Activated CD4-positive, CD25-positive, alpha-beta regulatory T cell treated with anti-CD3 and anti-CD28 coated beads, Interleukin-2, amount 50 U/mL, for 16 hours (primary cell): ENCODE data around the gene PTGDR2.

Source experiments
- DNase-seq: peaks from one replicate; pipeline ENCODE4 v3.0.0-alpha.2; 2020; ENCODE audit warnings: low read depth, low spot score

PTGDR2 gene

GRCh38 chr11:60855726-60856633, at the start of gene PTGDR2:
Gene PTGDR2 (minus strand): TSS chr11:60855950. CDS start chr11:60853722, 2,228 bp downstream.
- no peak for DNase-seq

DNA sequence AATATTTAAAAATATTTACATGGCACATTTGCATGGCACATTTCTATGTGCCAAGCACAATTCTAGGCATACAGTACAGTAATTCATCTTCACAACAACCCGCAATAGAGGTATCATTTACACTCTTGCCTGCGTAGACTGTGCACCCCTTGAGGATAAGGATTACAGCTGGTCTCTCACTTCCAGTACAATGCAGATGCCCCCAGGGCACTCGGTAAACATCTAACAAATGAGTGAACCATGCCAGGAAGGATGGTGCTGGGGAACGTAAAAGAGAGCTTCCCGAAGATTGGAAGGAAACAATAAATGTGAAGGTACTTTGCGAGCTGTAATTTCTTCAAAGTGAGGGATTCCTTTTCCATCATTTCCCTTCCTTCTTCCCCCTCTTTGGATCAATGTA, 49.3 kb upstream of the PTGDR2 start:
- no peak for DNase-seq

DNA sequence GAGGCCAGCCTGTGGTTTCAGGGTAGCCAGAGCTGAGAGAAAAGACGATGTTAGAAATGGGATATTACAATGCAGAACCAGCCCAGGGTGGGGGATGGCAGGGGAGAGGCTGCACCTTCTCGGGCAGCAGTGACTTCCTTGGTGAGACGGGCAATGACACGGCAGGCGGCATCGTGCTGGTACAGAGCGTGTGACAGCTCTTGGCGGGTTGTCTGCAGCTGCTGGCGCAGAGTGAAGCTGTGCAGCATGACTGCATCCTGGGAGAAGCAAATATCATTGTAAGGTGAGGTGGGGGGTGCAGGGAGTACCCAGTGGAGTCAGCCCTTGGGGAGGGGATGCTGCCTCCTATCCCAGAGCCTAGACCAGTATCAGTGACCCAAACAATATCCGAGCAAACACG, 46.9 kb upstream of the PTGDR2 start:
- DNase-seq, result no peak

- no peak for DNase-seq
Measured at GRCh38 chr11:60900673-60901404, 45.1 kb upstream of the PTGDR2 start.

DNA sequence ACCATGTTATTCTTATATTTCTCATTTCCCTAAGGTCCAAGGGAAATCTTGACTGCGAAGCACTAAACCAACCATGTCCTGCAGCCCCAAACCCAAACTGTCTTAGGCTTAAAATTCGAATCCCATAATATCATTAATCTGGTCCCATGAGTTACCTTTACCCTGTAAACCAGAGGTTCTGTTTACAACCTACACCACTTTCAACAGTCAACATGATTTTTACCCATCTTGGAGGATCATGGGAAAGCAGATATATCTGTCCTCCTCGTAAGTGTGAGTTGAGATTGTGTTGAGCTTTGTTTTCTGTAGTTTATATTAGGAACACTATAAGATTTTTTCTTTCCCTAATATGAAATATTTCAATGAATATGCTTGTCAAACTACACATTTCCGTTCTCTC, 44.2 kb upstream of the PTGDR2 start:
- DNase-seq, result no peak

DNA sequence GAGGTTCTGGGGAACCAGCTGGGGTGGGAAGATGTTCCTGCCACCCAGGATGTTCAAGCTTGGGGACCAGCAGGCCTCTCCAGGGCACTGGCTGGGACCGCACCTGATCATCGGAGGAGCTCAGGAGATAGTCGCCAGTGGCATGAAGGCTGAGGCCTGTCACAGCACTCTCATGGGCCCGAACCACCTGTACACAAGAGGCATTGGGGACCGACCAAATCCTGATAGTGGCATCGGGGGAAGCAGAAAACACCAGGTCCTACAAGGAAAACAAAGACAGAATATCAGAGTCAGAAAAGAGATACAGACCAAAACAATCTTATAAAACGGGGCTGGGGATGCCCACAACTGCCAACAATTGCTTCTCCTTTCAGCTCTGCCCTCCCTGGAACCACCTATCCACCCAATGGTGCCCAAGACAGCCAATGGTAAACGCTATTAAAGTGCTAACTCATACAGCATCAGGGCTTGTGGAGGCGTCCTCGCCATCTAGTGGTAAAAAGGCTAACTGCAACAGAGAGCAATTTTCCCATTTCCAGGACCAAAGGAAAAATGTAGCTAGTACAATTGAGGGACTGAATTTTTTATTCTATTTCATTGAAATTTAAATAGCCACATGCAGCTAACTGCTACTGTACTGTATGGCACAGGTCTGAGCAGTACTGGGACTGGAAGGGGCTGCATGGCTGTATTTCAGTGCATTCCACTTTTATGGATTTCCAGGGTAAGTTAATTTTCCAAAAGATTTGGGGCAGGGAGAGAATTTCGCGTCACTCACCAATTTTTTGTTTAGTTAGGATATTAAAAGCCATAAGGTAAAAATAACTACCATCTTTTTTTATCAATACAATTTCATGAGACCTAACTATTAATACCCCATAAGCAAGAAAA, 43.5 kb upstream of the PTGDR2 start:
- no peak for DNase-seq

GRCh38 chr11:60897496-60897895, 41.7 kb upstream of the PTGDR2 start:
- no peak for DNase-seq

- DNase-seq, result no peak
Measured at GRCh38 chr11:60895687-60896086, 39.9 kb upstream of the PTGDR2 start.

DNA sequence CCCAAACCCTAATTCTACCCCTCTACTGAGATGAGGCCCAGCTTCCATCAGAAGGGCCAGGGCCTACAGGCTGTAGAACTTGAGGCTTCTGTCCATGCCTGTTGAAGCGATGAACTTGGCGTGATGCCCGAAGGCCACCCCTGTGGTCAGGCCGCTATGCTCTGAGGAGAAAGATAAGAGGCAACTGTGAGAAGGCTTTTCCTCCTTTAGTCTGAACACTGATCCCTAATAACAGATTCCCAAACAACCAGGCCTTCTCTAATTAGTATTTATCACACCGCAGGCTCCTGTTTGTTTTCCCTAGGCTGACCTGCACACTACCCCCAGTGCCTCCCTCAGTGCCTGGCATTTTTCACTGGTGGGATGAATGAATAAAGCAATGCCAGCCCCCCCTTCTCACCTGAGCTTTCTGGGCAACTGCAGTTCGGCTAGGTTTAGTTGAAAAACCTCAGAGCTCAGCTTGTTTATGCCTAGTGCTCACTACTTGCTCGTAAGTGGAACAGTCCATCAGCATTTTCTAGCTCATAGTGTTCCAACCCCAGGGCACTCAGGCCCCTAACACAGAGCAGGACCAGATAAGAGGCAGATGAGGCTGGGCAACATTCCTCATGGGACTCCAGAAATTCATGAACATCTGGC, 35.5 kb upstream of the PTGDR2 start:
- no peak for DNase-seq

- no peak for DNase-seq
Measured at GRCh38 chr11:60890696-60891095, 34.9 kb upstream of the PTGDR2 start.

DNA sequence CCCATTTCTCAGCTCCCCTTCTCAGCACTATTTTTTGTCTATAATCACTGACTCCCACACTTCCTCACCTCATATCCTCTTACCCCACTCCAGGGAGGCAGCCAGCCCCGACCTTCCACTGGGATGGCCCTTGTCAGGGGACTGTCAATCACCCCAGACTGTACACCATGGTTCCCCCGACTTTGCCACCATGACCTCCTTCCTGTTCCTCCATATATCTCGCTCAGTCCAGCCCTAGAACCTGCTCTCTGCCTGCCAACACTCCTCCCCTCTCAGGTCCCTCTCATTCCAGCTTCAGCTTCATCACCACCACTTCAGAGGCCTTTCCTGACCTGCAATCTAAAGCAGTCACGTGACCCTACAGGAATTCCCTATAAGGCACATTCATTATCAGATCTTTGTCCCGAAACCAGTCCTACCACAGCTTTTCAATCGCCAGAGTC, 34.1 kb upstream of the PTGDR2 start:
- DNase-seq, result no peak

DNA sequence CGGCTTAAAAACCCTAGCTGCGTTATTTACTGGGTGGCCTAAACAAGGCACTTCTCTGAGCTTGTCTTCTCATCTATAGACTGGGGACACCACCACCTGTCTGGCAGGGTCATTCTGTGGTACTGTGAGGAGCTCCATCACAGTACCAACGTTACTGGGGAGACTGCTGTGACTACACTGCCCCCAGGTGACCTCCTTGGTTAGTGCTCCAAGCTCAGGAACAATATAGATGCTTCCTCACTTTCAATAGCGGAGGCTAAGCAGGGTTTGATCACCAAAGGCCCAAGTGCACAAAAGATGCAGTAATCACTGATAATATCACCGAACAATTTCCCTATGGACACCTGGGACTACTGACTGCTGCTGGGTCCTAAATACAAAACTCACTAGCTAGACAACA, 31.8 kb upstream of the PTGDR2 start:
- DNase-seq, result no peak

DNA sequence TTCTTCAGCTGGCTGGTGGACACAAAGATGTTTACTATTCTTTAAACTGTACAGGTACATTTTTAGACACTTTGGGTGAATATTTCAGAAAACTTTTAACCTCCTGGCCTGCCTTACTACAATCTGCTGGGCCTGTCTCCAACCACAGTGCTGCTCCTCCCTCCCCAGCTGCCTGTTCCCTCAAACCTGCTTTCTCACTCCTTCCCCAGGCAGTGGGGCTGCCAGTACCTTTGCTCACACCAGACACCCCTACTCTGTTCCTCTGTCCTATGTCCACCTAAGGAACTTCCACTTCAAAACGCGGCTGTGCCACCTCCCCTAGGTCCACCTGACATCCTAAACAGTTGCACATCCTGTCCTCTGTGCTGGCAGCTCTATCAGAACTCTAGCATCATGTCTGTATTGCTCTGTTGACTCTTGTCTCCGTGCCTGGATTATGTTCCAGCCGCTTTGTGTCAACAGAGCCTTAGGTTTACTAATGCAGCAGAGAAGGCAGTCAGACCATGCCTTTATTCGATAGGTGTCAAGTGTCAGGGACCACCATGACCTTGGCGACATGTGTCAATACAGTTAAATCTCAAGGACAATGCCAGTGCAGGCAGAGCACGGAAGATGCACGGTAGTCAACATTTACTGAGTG, 25.0 kb upstream of the PTGDR2 start:
- DNase-seq, result no peak

- no peak for DNase-seq
Measured at GRCh38 chr11:60879971-60880588, 24.3 kb upstream of the PTGDR2 start.

GRCh38 chr11:60879104-60879503, 23.4 kb upstream of the PTGDR2 start:
- no peak for DNase-seq

- DNase-seq, result no peak
Measured at GRCh38 chr11:60878245-60879101, 22.7 kb upstream of the PTGDR2 start.

DNA sequence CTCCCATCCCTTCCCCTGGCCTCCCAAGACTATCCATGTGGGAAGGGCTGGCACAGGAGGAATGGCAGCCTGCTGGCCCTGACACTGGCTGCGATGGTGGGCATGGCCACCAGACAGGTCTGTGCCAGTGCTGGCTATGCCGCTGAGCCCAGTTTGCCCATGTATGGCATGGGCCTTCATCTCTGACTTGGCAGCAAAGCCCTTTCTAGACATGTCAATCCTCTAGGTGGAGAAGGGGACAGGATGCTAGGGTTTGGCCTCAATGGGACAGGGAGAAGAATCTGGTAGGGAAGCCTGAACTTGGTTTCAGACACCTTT, 20.4 kb upstream of the PTGDR2 start:
- DNase-seq, result no peak

DNA sequence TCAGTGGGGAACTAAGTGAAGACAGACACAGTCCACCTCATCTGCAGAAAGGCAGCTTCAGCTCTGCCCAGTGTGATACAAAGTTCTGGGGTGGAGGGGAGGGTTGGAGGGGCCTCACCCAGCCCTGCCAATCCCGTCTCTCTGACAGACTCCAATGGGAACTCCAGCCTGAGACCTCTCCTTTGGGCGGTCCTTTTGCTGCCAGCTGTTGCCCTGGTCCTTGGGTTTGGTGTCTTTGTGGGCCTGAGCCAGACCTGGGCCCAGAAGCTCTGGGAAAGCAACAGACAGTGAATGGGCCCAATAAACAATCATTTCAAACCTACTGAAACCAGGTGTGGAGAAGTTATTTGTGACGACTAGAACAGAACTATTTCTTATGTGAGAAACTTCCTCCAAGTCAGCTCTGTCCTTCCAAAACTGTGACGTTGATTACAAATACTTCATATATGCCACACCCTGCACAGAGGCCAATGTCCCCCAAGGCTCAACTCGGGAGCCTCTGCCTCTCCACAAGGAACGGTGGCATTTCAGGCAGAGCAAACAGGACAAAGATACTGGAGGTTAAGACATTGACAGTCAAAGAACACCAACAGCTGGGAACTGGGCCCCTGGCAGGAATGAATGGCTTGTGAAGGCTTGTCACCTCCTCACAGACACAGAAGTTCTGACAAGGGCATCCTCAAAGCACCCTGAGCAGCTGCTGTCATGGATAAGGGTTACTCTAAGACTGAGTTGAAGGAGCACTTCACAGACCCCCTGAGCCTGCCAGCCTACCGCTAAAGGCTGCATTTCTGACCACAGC, 19.8 kb upstream of the PTGDR2 start:
- no peak for DNase-seq
